Posterior cingulate gyrus (tissue), 11 donors: ENCODE data around the gene DDX42.

Experiments
- DNase-seq, 10 donors: peaks; one replicate each; pipeline versions ENCODE4 v3.0.0 to v3.0.0-alpha.2; 2020 to 2021; ENCODE audit warnings: mixed read lengths in 3 of 10
- intact Hi-C: fragments of 100-400 bp; cut with DNase I; formaldehyde crosslinking; loops from one replicate; pipeline ENCODE4 v1.15.1; 2023

DDX42 gene

GRCh38 chr17:63820963-63821561 lies 47.1 kb downstream of the DDX42 start:
- intact Hi-C loops = no loop called here
- no peak for DNase-seq

GRCh38 chr17:63821804-63822203 lies 47.8 kb downstream of the DDX42 start:
- intact Hi-C loops = no loop called here
- no peak for DNase-seq

- no peak for DNase-seq
Observed at GRCh38 chr17:63822537-63822936, 48.6 kb downstream of the DDX42 start.

GRCh38 chr17:63823659-63824331 lies 49.8 kb downstream of the DDX42 start:
- DNase-seq = peak in 1 of 10 donors; percentile 72
- intact Hi-C loops = no loop called here

More at GRCh38 chr17:63822537-63822936, 48.6 kb downstream of the DDX42 start:
- intact Hi-C loops = no loop called here

GRCh38 chr17:63824362-63824761 lies 50.4 kb downstream of the DDX42 start:
- intact Hi-C loops = no loop called here
- no peak for DNase-seq

GRCh38 chr17:63826468-63827001 lies 52.6 kb downstream of the DDX42 start:
- DNase-seq = no peak
- intact Hi-C loops = loop anchor here (1.0 to 2.0 kb wide), 2 partner anchors 16 to 52 kb away; partner anchors contain the start of genes DDX42 and SMARCD2

GRCh38 chr17:63827002-63827800 lies 53.2 kb downstream of the DDX42 start, which contains the start of the genes FTSJ3 and PSMC5:
Gene FTSJ3 (minus strand): TSS chr17:63827663. CDS start chr17:63826902, 761 bp downstream.
Gene PSMC5 (plus strand): TSS chr17:63827431. CDS start chr17:63827491, 60 bp downstream.
- DNase-seq = peak; percentile 95 to 100 (median 97)
- intact Hi-C loops = loop anchor here (1.0 to 2.0 kb wide), 2 partner anchors 16 to 53 kb away; partner anchors contain the start of genes DDX42 and SMARCD2

- no peak for DNase-seq
- intact Hi-C loops = loop anchor here (1.0 to 2.0 kb wide), 2 partner anchors 15 to 54 kb away; partner anchors contain the start of genes DDX42 and SMARCD2
Observed at GRCh38 chr17:63827801-63828221, 53.8 kb downstream of the DDX42 start.

- no peak for DNase-seq
- intact Hi-C loops = no loop called here
Observed at GRCh38 chr17:63828936-63829335, 55.0 kb downstream of the DDX42 start.

GRCh38 chr17:63830278-63830677 lies 56.3 kb downstream of the DDX42 start:
- DNase-seq = peak in 1 of 10 donors; percentile 35
- intact Hi-C loops = no loop called here

- no peak for DNase-seq
- intact Hi-C loops = no loop called here
Observed at GRCh38 chr17:63830904-63831491, 57.0 kb downstream of the DDX42 start.

- intact Hi-C loops = no loop called here
- DNase-seq = no peak
Observed at GRCh38 chr17:63831505-63831904, 57.5 kb downstream of the DDX42 start.

- DNase-seq = no peak
- intact Hi-C loops = no loop called here
Observed at GRCh38 chr17:63832014-63832413, 58.0 kb downstream of the DDX42 start.

- no peak for DNase-seq
- intact Hi-C loops = no loop called here
Observed at GRCh38 chr17:63832455-63832854, 58.5 kb downstream of the DDX42 start.

GRCh38 chr17:63833026-63833740 lies 59.2 kb downstream of the DDX42 start:
- DNase-seq = peak in 1 of 10 donors; percentile 66
- intact Hi-C loops = no loop called here

GRCh38 chr17:63833741-63834373 lies 59.9 kb downstream of the DDX42 start:
- intact Hi-C loops = no loop called here
- DNase-seq = no peak

GRCh38 chr17:63834431-63835166 lies 60.6 kb downstream of the DDX42 start:
- intact Hi-C loops = no loop called here
- peak in 7 of 10 donors; percentile 52 to 94 (median 78) for DNase-seq

GRCh38 chr17:63835167-63835720 lies 61.3 kb downstream of the DDX42 start:
- intact Hi-C loops = no loop called here
- DNase-seq = no peak
